ENCODE data around the gene TMEM219.
"Not testable (repeated sequence)": the region's sequence is repeated elsewhere in the genome, so short reads cannot be mapped to it uniquely, and the experiment has no call there.

TMEM219 gene

GRCh38 chr16:29961479-29962343 lies at the start of gene TMEM219:
TSS of gene TMEM219 (plus strand) at chr16:29962079. CDS start at chr16:29963144, 1,065 bp downstream.
- peak; percentile 19 to 94 (median 85) for DNase-seq

GRCh38 chr16:29912087-29912486 lies 49.8 kb upstream of the TMEM219 start:
- DNase-seq: no peak

- peak in 1 of 14 donors; percentile 30 for DNase-seq
Observed at GRCh38 chr16:29913514-29913913, 48.4 kb upstream of the TMEM219 start.

- DNase-seq: no peak
Observed at GRCh38 chr16:29915590-29916247, 46.2 kb upstream of the TMEM219 start.

GRCh38 chr16:29916979-29917378 lies 44.9 kb upstream of the TMEM219 start:
- no peak for DNase-seq

- peak in 2 of 14 donors; percentile 6 to 26 for DNase-seq
Observed at GRCh38 chr16:29920288-29921033, 41.4 kb upstream of the TMEM219 start.

- DNase-seq: peak in 1 of 14 donors; percentile 26
Observed at GRCh38 chr16:29921034-29921385, 40.9 kb upstream of the TMEM219 start.

GRCh38 chr16:29922326-29922725 lies 39.6 kb upstream of the TMEM219 start:
- no peak for DNase-seq

GRCh38 chr16:29922986-29923501 lies 38.8 kb upstream of the TMEM219 start:
- no peak for DNase-seq

GRCh38 chr16:29925105-29925756 lies 36.6 kb upstream of the TMEM219 start:
- DNase-seq: peak in 4 of 14 donors; percentile 13 to 26 (median 19)

GRCh38 chr16:29925781-29926710 lies 35.8 kb upstream of the TMEM219 start, which contains the start of gene KCTD13:
TSS of gene KCTD13 (minus strand) at chr16:29926226. CDS start at chr16:29926033, 193 bp downstream.
- peak in 13 of 14 donors; percentile 78 to 96 (median 88) for DNase-seq

- DNase-seq: peak in 2 of 14 donors; percentile 49 to 54
Observed at GRCh38 chr16:29926711-29927052, 35.2 kb upstream of the TMEM219 start.

GRCh38 chr16:29927070-29927905 lies 34.6 kb upstream of the TMEM219 start:
- DNase-seq: peak in 6 of 14 donors; percentile 10 to 47 (median 32)

GRCh38 chr16:29931750-29932149 lies 30.1 kb upstream of the TMEM219 start:
- DNase-seq: not testable (repeated sequence)

- DNase-seq: peak in 1 of 14 donors; percentile 14
Observed at GRCh38 chr16:29940656-29941055, 21.2 kb upstream of the TMEM219 start.

GRCh38 chr16:29943846-29944799 lies 17.8 kb upstream of the TMEM219 start:
- DNase-seq: no peak

- DNase-seq: no peak
Observed at GRCh38 chr16:29947897-29948296, 14.0 kb upstream of the TMEM219 start.

- DNase-seq: no peak
Observed at GRCh38 chr16:29950806-29951461, 10.9 kb upstream of the TMEM219 start.

All from C1 segment of cervical spinal cord (tissue), 14 donors.